K562 (cell line): ENCODE data around the gene CERS6. TPM values are rescaled to one million over a fixed set of nuclear protein-coding genes. Genes with fewer than 3 reads are reported as not detected.

Source experiments
- ATAC-seq: fragments of 200-7000 bp; cut with Tn5 transposase; 3 replicates; pipeline ENCODE4 v1.9.1; 2020; ENCODE audit warnings: moderate library complexity
- BruUV-seq: library from RNA; stranded (reverse); fragments of 400-500 nt; replicated peaks from 2 replicates; lab custom pipeline; 2021; lab: Mats Ljungman, UMichigan
- CTCF ChIA-PET: fragments of 300-600 bp; formaldehyde crosslinking; extraction: SDS; loops from one replicate; lab custom pipeline; 2021; ENCODE audit warnings: low intra/inter-chr PET ratio; lab: Yijun Ruan, JAX
- POLR2A ChIA-PET: fragments of 300-600, 350-650 bp; sonication (Branson Sonifier 250); formaldehyde crosslinking; extraction: SDS; loops from one replicate; lab custom pipeline; 2021; ENCODE audit warnings: antibody characterized with exemption, inconsistent platforms; lab: Yijun Ruan, JAX
- DNase-seq, 4 experiments: peaks; one replicate each; pipeline versions ENCODE4 v3.0.0 to v3.0.0-alpha.2; 2011 to 2018; ENCODE audit warnings: low spot score in 3 of 4, mixed read lengths in 3 of 4; ENCODE audit errors: extremely low read depth in 1 of 4
- FAIRE-seq: peaks from 2 replicates; lab custom pipeline; 2011; peaks lifted over from hg19 to GRCh38; lab: Jason Lieb, UNC
- H2AFZ ChIP-seq: 2 replicates; pipeline ENCODE4 v1.6.0; 2011; ENCODE audit warnings: low read depth, low read length, control low read depth, inconsistent platforms
- H3K27ac ChIP-seq: fragments of 200-600 bp; 3 replicates; pipeline ENCODE4 v1.8.0; 2011; ENCODE audit warnings: low read depth, mild to moderate bottlenecking, control low read depth, inconsistent platforms, low read length, moderate library complexity, mixed read lengths; ENCODE audit errors: extremely low read depth
- H3K27me3 ChIP-seq, 2 experiments: fragments of 300-600 bp in 1 of 2; 2 replicates in 1 of 2; 3 replicates in 1 of 2; pipeline versions ENCODE4 v1.6.0 to v1.8.0; 2011; ENCODE audit warnings: inconsistent platforms in 2 of 2, low read length in 2 of 2, mild to moderate bottlenecking in 1 of 2, mixed read lengths in 1 of 2, moderate library complexity in 1 of 2; ENCODE audit not compliant: control insufficient read depth in 2 of 2, insufficient read depth in 2 of 2
- H3K36me3 ChIP-seq: fragments of 300-600 bp; 3 replicates; pipeline ENCODE4 v1.8.0; 2011; ENCODE audit warnings: mild to moderate bottlenecking, low read length, inconsistent platforms; ENCODE audit not compliant: control insufficient read depth, insufficient read depth
- H3K4me1 ChIP-seq, 2 experiments: fragments of 200-600 bp in 1 of 2; replicated peaks in 1 of 2; 2 replicates in 1 of 2; 3 replicates in 1 of 2; pipeline versions ENCODE4 v1.5.1 to v1.8.0; 2011; ENCODE audit warnings: inconsistent platforms in 2 of 2, low read length in 2 of 2, mild to moderate bottlenecking in 1 of 2, mixed read lengths in 1 of 2, moderate library complexity in 1 of 2; ENCODE audit not compliant: control insufficient read depth in 2 of 2, insufficient read depth in 2 of 2
- H3K4me2 ChIP-seq: 2 replicates; pipeline ENCODE4 v1.6.1; 2011; ENCODE audit warnings: low read length, control low read depth, inconsistent platforms, mixed read lengths; ENCODE audit not compliant: insufficient read depth
- H3K4me3 ChIP-seq: fragments of 200-600 bp; sonication (generic), shearing (Covaris generic); 2 replicates; pipeline ENCODE4 v1.5.1; 2016; ENCODE audit warnings: control low read depth, inconsistent platforms
- H3K79me2 ChIP-seq: fragments of 200-600 bp; 3 replicates; pipeline ENCODE4 v1.8.0; 2011; ENCODE audit warnings: low read length, inconsistent platforms; ENCODE audit not compliant: control insufficient read depth, insufficient read depth
- H3K9ac ChIP-seq, 2 experiments: 2 replicates each; pipeline versions ENCODE4 v1.6.0 to v1.6.1; 2011; ENCODE audit warnings: low read depth in 2 of 2, low read length in 2 of 2, control low read depth in 1 of 2, inconsistent platforms in 1 of 2, mild to moderate bottlenecking in 1 of 2, mixed read lengths in 1 of 2; ENCODE audit not compliant: insufficient read depth in 1 of 2
- H3K9me1 ChIP-seq: one replicate; pipeline ENCODE4 v1.6.0; 2011; ENCODE audit warnings: inconsistent platforms, mild to moderate bottlenecking, low read length, moderate library complexity; ENCODE audit not compliant: control insufficient read depth, insufficient read depth
- H3K9me3 ChIP-seq: replicated peaks from 2 replicates; pipeline ENCODE4 v1.5.1; 2011; ENCODE audit warnings: low read depth, low read length, inconsistent platforms; ENCODE audit not compliant: control insufficient read depth, insufficient read depth
- H4K20me1 ChIP-seq: replicated peaks from 2 replicates; pipeline ENCODE4 v1.6.1; 2011; ENCODE audit warnings: low read length, inconsistent platforms, mixed read lengths; ENCODE audit not compliant: control insufficient read depth, insufficient read depth
- C11orf30 ChIP-seq: fragments of 450-650 bp; IDR thresholded peaks from 2 replicates; pipeline ENCODE4 v1.6.1; 2016; ENCODE audit warnings: low read depth, mild to moderate bottlenecking
- DNMT1 ChIP-seq: fragments of 450-650 bp; IDR thresholded peaks from 2 replicates; pipeline ENCODE4 v1.6.1; 2016; ENCODE audit warnings: antibody characterized with exemption, mild to moderate bottlenecking
- ETS1 ChIP-seq: conservative IDR thresholded peaks from 2 replicates; pipeline ENCODE4 v1.6.1; 2011; ENCODE audit warnings: low read depth, mild to moderate bottlenecking, low read length; ENCODE audit not compliant: control insufficient read depth
- HMG20A ChIP-seq: fragments of 450-650 bp; formaldehyde crosslinking; conservative IDR thresholded peaks from 2 replicates; pipeline ENCODE4 v1.4.0; 2020; ENCODE audit warnings: mild to moderate bottlenecking, mixed read lengths
- NR2F6 ChIP-seq: fragments of 450-650 bp; formaldehyde crosslinking; IDR thresholded peaks from 2 replicates; pipeline ENCODE4 v1.4.0; 2020; ENCODE audit warnings: mild to moderate bottlenecking
- ZEB2 ChIP-seq: fragments of 450-650 bp; IDR thresholded peaks from 2 replicates; pipeline ENCODE4 v1.6.1; 2016
- WGBS: fragments of 100-300 bp; shearing (Covaris generic); methylation state at CpG from one replicate; pipeline ENCODE4 v1.1.6; 2016; ENCODE audit warnings: low coverage, mixed read lengths; ENCODE audit not compliant: insufficient coverage; ENCODE audit errors: missing lambda C conversion rate; 5-methylcytosine and 5-hydroxymethylcytosine counted together
- in situ Hi-C: fragments of 300-500 bp; cut with MboI; formaldehyde crosslinking; loops from 4 replicates; pipeline ENCODE4 v1.15.0; 2018; ENCODE audit warnings: inconsistent platforms, mixed read lengths
- intact Hi-C: fragments of 100-400 bp; cut with micrococcal nuclease; formaldehyde crosslinking; loops from 2 replicates; pipeline ENCODE4 v1.14.2; 2022
- polyA plus RNA-seq, 8 experiments: library from polyadenylated mRNA; depleted of rRNA in 4 of 8; stranded (reverse) in 5 of 8; unstranded in 3 of 8; fragments of >200 nt; fragmentation: Nextera tagmentation in 2 of 8; fragmentation: Illumina TruSeq in 1 of 8; extraction: Ambion mirVana in 2 of 8; extraction: Trizol in 1 of 8; gene quantifications; 2 replicates each; pipeline versions ENCODE4 v1.2.1 to v1.2.3, GENCODE V29; 2011 to 2014; ENCODE audit warnings: inconsistent platforms in 1 of 8, missing spikeins in 1 of 8
- total RNA-seq, 7 experiments: library from RNA; depleted of rRNA in 6 of 7; stranded (reverse); fragments of >200 nt in 6 of 7; fragmentation: Illumina TruSeq in 2 of 7; extraction: Trizol in 2 of 7; gene quantifications; 2 replicates each; pipeline versions ENCODE4 v1.2.1 to v1.2.3, GENCODE V29; 2011 to 2021; ENCODE audit warnings: low replicate concordance in 1 of 7

CERS6 gene
- total and polyA plus RNA-seq, 9 of the 15 experiments (the other 6 are each of a cell fraction or from before 2014, with no cell fraction given), result 1.6 to 13.6 (median 11.4) TPM

GRCh38 chr2:168593713-168594112, 137.6 kb downstream of the CERS6 start:
- FAIRE-seq, result no peak
- WGBS, result 0% methylated on average over 1 of the region's 1 CpG

More at GRCh38 chr2:168593713-168594112, 137.6 kb downstream of the CERS6 start:
- Histone ChIP-seq H3K36me3 (no peaks in the 10 kb centered on the region), H3K9me3 (no peaks in the 10 kb centered on the region), H2AFZ (no peak overlapping the region), H3K27ac (no peak overlapping the region), H3K27me3 (peaks cover 0 to 4% of the 10 kb centered on the region in 2 experiments; a peak in 2 of 5 replicates), H4K20me1 (no peaks in the 10 kb centered on the region), H3K4me3 (no peak overlapping the region), H3K4me2 (no peak overlapping the region), H3K79me2 (no peaks in the 10 kb centered on the region), H3K9me1 (no peaks in the 10 kb centered on the region), H3K4me1 (peaks cover 0 to 6% of the 10 kb centered on the region in 2 experiments; a peak in 3 of 5 replicates), H3K9ac (no peak overlapping the region)
- BruUV-seq, result no TSS peak
- CTCF ChIA-PET, result no interaction called here
- intact Hi-C loops, result no loop called here
- no peak for ATAC-seq
- POLR2A ChIA-PET, result interaction anchor here (1.2 kb wide), 1 partner anchor 9 kb away, joined by 4 read pairs; no protein-coding TSS in a partner anchor
- in situ Hi-C loops, result no loop called here
- no peak for DNase-seq
- no peak for TF ChIP-seq HMG20A (CRISPR knock-in tag)
- TF ChIP-seq ETS1, result no peak
- TF ChIP-seq C11orf30, result no peak
- no peak for TF ChIP-seq DNMT1
- no peak for TF ChIP-seq ZEB2
- TF ChIP-seq NR2F6, result no peak
